HepG2 (cell line): Measurements from ENCODE around the gene BCKDHA. TPM values are rescaled to one million over a fixed set of nuclear protein-coding genes. Genes with fewer than 3 reads are reported as not detected.

Source experiments
- ARNT2 ChIP-seq: sonication (generic); formaldehyde crosslinking; IDR thresholded peaks from 2 replicates; pipeline ENCODE4 v1.8.0; 2022; ENCODE audit warnings: mild to moderate bottlenecking, low read depth, missing genetic modification reagents, moderate library complexity
- FLYWCH1 ChIP-seq: sonication (generic); formaldehyde crosslinking; IDR thresholded peaks from 2 replicates; pipeline ENCODE4 v1.8.1; 2023; ENCODE audit warnings: mild to moderate bottlenecking, missing genetic modification reagents
- HIVEP1 ChIP-seq: sonication (generic); formaldehyde crosslinking; IDR thresholded peaks from 2 replicates; pipeline ENCODE4 v1.4.0; 2020; ENCODE audit warnings: mild to moderate bottlenecking, missing genetic modification reagents
- HOXA5 ChIP-seq: sonication (generic); formaldehyde crosslinking; IDR thresholded peaks from 2 replicates; pipeline ENCODE4 v1.4.0; 2020; ENCODE audit warnings: missing genetic modification reagents
- MED8 ChIP-seq: sonication (generic); formaldehyde crosslinking; IDR thresholded peaks from 2 replicates; pipeline ENCODE4 v1.8.1; 2023; ENCODE audit warnings: mild to moderate bottlenecking, missing genetic modification reagents; ENCODE audit not compliant: insufficient replicate concordance
- NPAS2 ChIP-seq: sonication (generic); formaldehyde crosslinking; IDR thresholded peaks from 2 replicates; pipeline ENCODE4 v1.8.0; 2022; ENCODE audit warnings: mild to moderate bottlenecking, missing genetic modification reagents, borderline replicate concordance
- NR2C2 ChIP-seq: sonication (generic); formaldehyde crosslinking; IDR thresholded peaks from 2 replicates; pipeline ENCODE4 v1.4.0; 2020; ENCODE audit warnings: missing genetic modification reagents, mild to moderate bottlenecking, moderate library complexity, borderline replicate concordance
- NR2F2 ChIP-seq: IDR thresholded peaks from 2 replicates; pipeline ENCODE4 v1.6.1; 2012; ENCODE audit warnings: low read depth, inconsistent platforms, borderline replicate concordance
- SMARCE1 ChIP-seq: fragments of 450-650 bp; IDR thresholded peaks from 2 replicates; pipeline ENCODE4 v1.6.1; 2017; ENCODE audit warnings: borderline replicate concordance
- TMF1 ChIP-seq: sonication (generic); formaldehyde crosslinking; IDR thresholded peaks from 2 replicates; pipeline ENCODE4 v1.8.1; 2022; ENCODE audit warnings: low read depth, missing genetic modification reagents
- XBP1 ChIP-seq: sonication (generic); formaldehyde crosslinking; IDR thresholded peaks from 2 replicates; pipeline ENCODE4 v1.5.0; 2020; ENCODE audit warnings: missing genetic modification reagents
- ZMYM4 ChIP-seq: sonication (generic); formaldehyde crosslinking; IDR thresholded peaks from 2 replicates; pipeline ENCODE4 v1.8.1; 2023; ENCODE audit warnings: mild to moderate bottlenecking, missing genetic modification reagents
- ZNF136 ChIP-seq: sonication (generic); formaldehyde crosslinking; IDR thresholded peaks from 2 replicates; pipeline ENCODE4 v1.8.1; 2022; ENCODE audit warnings: low read depth, mild to moderate bottlenecking, moderate library complexity, missing genetic modification reagents
- ZNF225 ChIP-seq: sonication (generic); formaldehyde crosslinking; IDR thresholded peaks from 2 replicates; pipeline ENCODE4 v1.4.0; 2020; ENCODE audit warnings: mild to moderate bottlenecking, missing genetic modification reagents
- ZNF24 ChIP-seq: fragments of 450-650 bp; IDR thresholded peaks from 2 replicates; pipeline ENCODE4 v1.6.1; 2017; ENCODE audit warnings: antibody characterized with exemption, mild to moderate bottlenecking
- ZNF280B ChIP-seq: sonication (generic); formaldehyde crosslinking; IDR thresholded peaks from 2 replicates; pipeline ENCODE4 v1.5.0; 2020; ENCODE audit warnings: missing genetic modification reagents, mild to moderate bottlenecking, borderline replicate concordance
- ZNF446 ChIP-seq: sonication (generic); formaldehyde crosslinking; IDR thresholded peaks from 2 replicates; pipeline ENCODE4 v1.5.0; 2020; ENCODE audit warnings: mild to moderate bottlenecking, missing genetic modification reagents
- ZNF501 ChIP-seq: sonication (generic); formaldehyde crosslinking; IDR thresholded peaks from 2 replicates; pipeline ENCODE4 v1.5.1; 2020; ENCODE audit warnings: mild to moderate bottlenecking, moderate library complexity, missing genetic modification reagents
- ZNF569 ChIP-seq: sonication (generic); formaldehyde crosslinking; IDR thresholded peaks from 2 replicates; pipeline ENCODE4 v1.5.0; 2020; ENCODE audit warnings: mild to moderate bottlenecking, missing genetic modification reagents, moderate library complexity, borderline replicate concordance
- ZNF737 ChIP-seq: sonication (generic); formaldehyde crosslinking; IDR thresholded peaks from 2 replicates; pipeline ENCODE4 v1.5.0; 2020; ENCODE audit warnings: missing genetic modification reagents, mild to moderate bottlenecking, borderline replicate concordance
- ZNF776 ChIP-seq: sonication (generic); formaldehyde crosslinking; IDR thresholded peaks from 2 replicates; pipeline ENCODE4 v1.4.0; 2020; ENCODE audit warnings: mild to moderate bottlenecking, missing genetic modification reagents
- ZNF784 ChIP-seq: sonication (generic); formaldehyde crosslinking; IDR thresholded peaks from 2 replicates; pipeline ENCODE4 v1.5.1; 2020; ENCODE audit warnings: missing genetic modification reagents, mild to moderate bottlenecking, borderline replicate concordance
- ZSCAN25 ChIP-seq: sonication (generic); formaldehyde crosslinking; IDR thresholded peaks from 2 replicates; pipeline ENCODE4 v1.8.0; 2022; ENCODE audit warnings: mild to moderate bottlenecking, missing genetic modification reagents
- ZSCAN30 ChIP-seq: sonication (generic); formaldehyde crosslinking; IDR thresholded peaks from 2 replicates; pipeline ENCODE4 v1.5.0; 2020; ENCODE audit warnings: mild to moderate bottlenecking, missing genetic modification reagents
- polyA plus RNA-seq, 8 experiments: library from polyadenylated mRNA; depleted of rRNA in 3 of 8; stranded (reverse) in 7 of 8; unstranded in 1 of 8; fragments of >200 nt; fragmentation: Illumina TruSeq in 4 of 8; extraction: Trizol in 4 of 8; gene quantifications; 2 replicates each; pipeline versions ENCODE4 v1.2.1 to v1.2.3, GENCODE V29; 2011 to 2016; ENCODE audit warnings: low read depth in 4 of 8, missing spikeins in 1 of 8, mixed read lengths in 1 of 8; ENCODE audit not compliant: insufficient read depth in 1 of 8
- total RNA-seq, 5 experiments: library from RNA; depleted of rRNA; stranded (reverse); fragments of >200 nt; fragmentation: Illumina TruSeq; extraction: Trizol; gene quantifications; 2 replicates each; pipeline ENCODE4 v1.2.3, GENCODE V29; 2016; ENCODE audit warnings: low read depth in 1 of 5
- TF ChIP-seq, protein P1 (sequence below): sonication (generic); formaldehyde crosslinking; IDR thresholded peaks from 2 replicates; pipeline ENCODE4 v1.4.0; 2020; ENCODE audit warnings: missing genetic modification reagents

BCKDHA gene
- total and polyA plus RNA-seq, 2 of the 13 experiments (the other 11 are each of a cell fraction or from before 2014, with no cell fraction given) = 11.8 to 31.5 TPM

- TF ChIP-seq NR2C2 (CRISPR knock-in tag) = no peak
- no peak for TF ChIP-seq FLYWCH1 (CRISPR knock-in tag)
- no peak for TF ChIP-seq HIVEP1
- TF ChIP-seq ZSCAN25 (CRISPR knock-in tag) = no peak
- TF ChIP-seq ZMYM4 = 0 out of 2 replicates have a peak, but pooled peaks have one; percentile 19
- TF ChIP-seq ZSCAN30 (CRISPR knock-in tag) = no peak; the same call in 1 of the 2 replicates
- TF ChIP-seq TMF1 (CRISPR knock-in tag) = no peak
- no peak for TF ChIP-seq ZNF24
- TF ChIP-seq HOXA5 (CRISPR knock-in tag) = no peak
- TF ChIP-seq, protein P1, sequence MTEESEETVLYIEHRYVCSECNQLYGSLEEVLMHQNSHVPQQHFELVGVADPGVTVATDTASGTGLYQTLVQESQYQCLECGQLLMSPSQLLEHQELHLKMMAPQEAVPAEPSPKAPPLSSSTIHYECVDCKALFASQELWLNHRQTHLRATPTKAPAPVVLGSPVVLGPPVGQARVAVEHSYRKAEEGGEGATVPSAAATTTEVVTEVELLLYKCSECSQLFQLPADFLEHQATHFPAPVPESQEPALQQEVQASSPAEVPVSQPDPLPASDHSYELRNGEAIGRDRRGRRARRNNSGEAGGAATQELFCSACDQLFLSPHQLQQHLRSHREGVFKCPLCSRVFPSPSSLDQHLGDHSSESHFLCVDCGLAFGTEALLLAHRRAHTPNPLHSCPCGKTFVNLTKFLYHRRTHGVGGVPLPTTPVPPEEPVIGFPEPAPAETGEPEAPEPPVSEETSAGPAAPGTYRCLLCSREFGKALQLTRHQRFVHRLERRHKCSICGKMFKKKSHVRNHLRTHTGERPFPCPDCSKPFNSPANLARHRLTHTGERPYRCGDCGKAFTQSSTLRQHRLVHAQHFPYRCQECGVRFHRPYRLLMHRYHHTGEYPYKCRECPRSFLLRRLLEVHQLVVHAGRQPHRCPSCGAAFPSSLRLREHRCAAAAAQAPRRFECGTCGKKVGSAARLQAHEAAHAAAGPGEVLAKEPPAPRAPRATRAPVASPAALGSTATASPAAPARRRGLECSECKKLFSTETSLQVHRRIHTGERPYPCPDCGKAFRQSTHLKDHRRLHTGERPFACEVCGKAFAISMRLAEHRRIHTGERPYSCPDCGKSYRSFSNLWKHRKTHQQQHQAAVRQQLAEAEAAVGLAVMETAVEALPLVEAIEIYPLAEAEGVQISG (CRISPR knock-in tag) = peak; percentile 32; the same call in 1 of the 2 replicates
- no peak for TF ChIP-seq NR2F2
- no peak for TF ChIP-seq ARNT2
- no peak for TF ChIP-seq SMARCE1
- no peak for TF ChIP-seq ZNF737
- TF ChIP-seq NPAS2 (CRISPR knock-in tag) = no peak
- TF ChIP-seq ZNF501 (CRISPR knock-in tag) = peak; percentile 73
- peak; percentile 38; the same call in 1 of the 2 replicates for TF ChIP-seq ZNF280B
- no peak for TF ChIP-seq ZNF136 (CRISPR knock-in tag)
- TF ChIP-seq MED8 (CRISPR knock-in tag) = no peak
- no peak for TF ChIP-seq ZNF225 (CRISPR knock-in tag)
- no peak for TF ChIP-seq ZNF569 (CRISPR knock-in tag)
- peak; percentile 28; the same call in 1 of the 2 replicates for TF ChIP-seq ZNF446 (CRISPR knock-in tag)
- TF ChIP-seq XBP1 (CRISPR knock-in tag) = no peak
- no peak for TF ChIP-seq ZNF776
- TF ChIP-seq ZNF784 (CRISPR knock-in tag) = no peak
These were observed 44.8 kb upstream of the BCKDHA start (continued) for GRCh38 chr19:41352609-41353465.
